Activated CD4-positive, alpha-beta T cell treated with anti-CD3 and anti-CD28 coated beads for 1 hour (primary cell): ENCODE measurements around the gene OR52H1.
"Not testable (repeated sequence)": the region's sequence is repeated elsewhere in the genome, so short reads cannot be mapped to it uniquely, and the experiment has no call there.

Experiments used
- DNase-seq: peaks from one replicate; pipeline ENCODE4 v3.0.0-alpha.2; 2020

Gene OR52H1

DNA sequence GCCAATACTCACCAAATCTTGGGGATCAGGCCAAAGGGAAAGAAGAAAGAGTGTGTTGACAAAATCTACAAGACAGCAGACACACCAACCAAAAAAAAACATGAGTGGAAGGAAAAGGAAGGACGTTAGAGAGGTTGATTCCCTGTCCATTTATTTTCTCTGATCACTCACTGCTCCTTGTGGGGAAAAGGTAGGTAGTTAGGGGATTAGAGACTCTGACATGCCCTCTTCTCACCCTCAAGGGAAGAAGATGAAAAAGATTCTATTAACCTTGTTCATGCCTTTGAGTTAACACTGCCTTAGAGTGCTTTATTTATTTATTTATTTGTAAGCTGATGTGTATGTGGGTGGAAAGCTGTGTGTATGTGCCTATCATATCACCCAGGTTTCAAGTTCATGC is at the start of gene OR52H1:
TSS of gene OR52H1 (minus strand) at position 101 of the 400 bp plus-strand sequence. CDS start 3,035 bp downstream, outside the sequence.
- DNase-seq, result no peak

DNA sequence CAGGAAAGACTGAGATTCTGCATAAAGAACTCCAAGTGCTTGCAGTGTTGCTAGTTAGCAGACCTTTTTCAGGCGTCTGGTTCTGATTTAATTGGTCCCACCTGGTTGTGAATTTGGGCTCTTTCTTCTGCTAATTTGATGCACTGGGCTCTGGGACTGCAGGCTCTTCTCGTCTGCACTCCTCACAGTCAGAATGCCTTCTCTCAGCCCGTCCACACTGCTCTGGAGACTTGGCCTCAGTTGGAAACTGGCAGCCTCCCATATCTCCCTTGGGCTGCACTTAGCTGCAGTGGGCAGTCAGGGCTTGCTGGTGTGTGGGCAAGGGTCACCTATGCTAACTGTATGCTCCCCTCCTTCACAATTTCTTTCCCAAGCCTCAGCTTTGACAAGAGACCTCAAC is 49.6 kb upstream of the OR52H1 start:
- no peak for DNase-seq

DNA sequence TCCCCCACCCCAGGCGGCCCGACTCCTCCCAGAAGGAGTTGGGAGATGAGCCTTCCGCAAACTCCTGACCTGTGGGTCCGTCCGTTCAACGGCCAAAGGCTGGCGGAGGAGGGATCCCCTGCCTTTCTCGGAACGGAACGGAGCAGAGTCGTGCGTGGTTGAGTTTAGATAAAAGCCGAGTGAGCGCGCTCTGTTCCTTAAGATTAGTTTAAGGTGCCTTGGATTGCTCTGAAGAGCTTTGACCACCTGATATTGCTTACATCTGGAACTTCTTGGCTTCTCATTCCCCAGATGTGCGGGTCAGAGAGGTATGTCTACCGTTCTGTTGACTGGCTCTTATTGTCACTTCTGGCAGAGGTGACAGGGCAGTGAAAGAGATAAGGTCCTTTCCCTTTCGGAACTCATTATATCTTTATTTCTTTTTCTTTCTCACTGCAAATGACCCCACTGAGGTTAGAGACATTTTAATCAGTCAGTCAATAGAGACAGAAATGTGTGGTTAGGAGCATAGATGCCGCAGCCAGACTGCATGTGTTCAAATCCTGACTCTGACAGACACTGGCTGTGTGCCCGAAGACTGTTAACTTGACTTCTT is 48.4 kb upstream of the OR52H1 start, which contains the start of gene TRIM6:
TSS of gene TRIM6 (plus strand) at position 31 of the 595 bp plus-strand sequence. CDS start at position 292, 261 bp downstream.
- no peak for DNase-seq

DNA sequence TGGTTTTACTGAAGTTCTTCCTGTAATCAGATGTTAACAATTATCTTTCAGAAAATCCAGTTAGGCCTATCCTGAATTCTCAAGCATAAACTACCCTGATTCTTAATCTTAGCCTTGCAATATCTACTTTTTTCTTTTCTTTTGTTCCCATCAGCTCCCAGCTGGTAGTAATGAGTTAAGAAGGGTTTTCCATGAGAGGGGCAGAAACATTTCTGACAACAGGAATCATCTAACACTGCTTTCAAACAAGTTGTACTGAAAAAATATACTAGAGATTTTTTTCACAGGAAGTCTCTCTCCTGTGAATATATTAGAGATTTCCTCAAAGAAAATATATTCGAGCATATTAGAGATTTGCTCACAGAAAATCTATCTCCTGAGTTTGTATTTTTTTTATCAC is 44.8 kb upstream of the OR52H1 start:
- DNase-seq, result no peak

DNA sequence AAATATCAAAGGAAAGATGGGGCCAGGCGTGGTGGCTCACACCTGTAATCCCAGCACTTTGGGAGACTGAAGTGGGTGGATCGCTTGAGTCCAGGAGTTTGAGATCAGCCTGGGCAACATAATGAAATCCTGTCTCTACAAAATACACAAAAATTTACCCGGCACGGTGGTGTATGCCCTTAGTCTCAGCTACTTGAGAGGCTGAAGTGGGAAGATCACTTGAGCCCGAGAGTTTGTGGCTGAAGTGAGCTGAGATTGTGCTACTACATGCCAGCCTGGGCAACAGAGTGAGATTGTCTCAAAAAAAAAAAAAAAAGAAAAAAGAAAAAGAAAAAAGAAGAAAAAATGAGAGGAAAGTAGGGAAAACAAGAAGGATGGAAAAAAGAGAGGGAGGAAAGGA is 44.3 kb upstream of the OR52H1 start:
- DNase-seq, result no peak

- no peak for DNase-seq
These were observed 43.3 kb upstream of the OR52H1 start for GRCh38 chr11:5591613-5592012.

- not testable (repeated sequence) for DNase-seq
These were observed 41.6 kb upstream of the OR52H1 start for GRCh38 chr11:5589906-5590305.

- DNase-seq, result not testable (repeated sequence)
These were observed 36.1 kb upstream of the OR52H1 start for GRCh38 chr11:5584458-5584857.

DNA sequence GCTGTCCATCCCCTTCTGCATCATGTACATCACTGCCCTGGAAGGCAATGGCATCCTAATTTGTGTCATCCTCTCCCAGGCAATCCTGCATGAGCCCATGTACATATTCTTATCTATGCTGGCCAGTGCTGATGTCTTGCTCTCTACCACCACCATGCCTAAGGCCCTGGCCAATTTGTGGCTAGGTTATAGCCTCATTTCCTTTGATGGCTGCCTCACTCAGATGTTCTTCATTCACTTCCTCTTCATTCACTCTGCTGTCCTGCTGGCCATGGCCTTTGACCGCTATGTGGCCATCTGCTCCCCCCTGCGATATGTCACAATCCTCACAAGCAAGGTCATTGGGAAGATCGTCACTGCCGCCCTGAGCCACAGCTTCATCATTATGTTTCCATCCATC is 32.7 kb upstream of the OR52H1 start:
- no peak for DNase-seq

- DNase-seq, result no peak
These were observed 32.2 kb upstream of the OR52H1 start, which contains the start of gene OR52B6 for GRCh38 chr11:5580577-5580976. Gene OR52B6, plus strand, starts transcription at chr11:5580877. Its CDS starts 0 bp downstream, at chr11:5580877.

GRCh38 chr11:5577101-5577500 is 28.8 kb upstream of the OR52H1 start:
- no peak for DNase-seq

GRCh38 chr11:5575152-5575551 is 26.8 kb upstream of the OR52H1 start:
- no peak for DNase-seq

DNA sequence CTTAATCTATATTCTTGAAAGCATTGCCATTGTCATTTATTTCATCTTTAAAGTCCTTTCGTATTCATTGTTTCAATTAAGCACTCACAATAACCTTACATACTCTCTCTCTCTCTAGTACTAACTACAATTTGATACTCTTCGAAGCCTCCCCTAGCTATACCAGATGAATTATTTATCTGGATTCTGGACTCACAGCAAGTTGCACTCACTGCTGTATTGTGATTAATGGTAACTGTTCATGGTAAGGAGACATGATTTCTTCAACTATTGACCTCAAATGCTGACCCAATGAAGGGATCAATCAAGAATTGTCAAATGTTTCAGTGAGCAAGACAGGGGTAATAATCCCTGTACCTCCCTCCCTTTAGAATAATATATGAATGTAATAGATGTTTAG is 26.3 kb upstream of the OR52H1 start:
- no peak for DNase-seq

DNA sequence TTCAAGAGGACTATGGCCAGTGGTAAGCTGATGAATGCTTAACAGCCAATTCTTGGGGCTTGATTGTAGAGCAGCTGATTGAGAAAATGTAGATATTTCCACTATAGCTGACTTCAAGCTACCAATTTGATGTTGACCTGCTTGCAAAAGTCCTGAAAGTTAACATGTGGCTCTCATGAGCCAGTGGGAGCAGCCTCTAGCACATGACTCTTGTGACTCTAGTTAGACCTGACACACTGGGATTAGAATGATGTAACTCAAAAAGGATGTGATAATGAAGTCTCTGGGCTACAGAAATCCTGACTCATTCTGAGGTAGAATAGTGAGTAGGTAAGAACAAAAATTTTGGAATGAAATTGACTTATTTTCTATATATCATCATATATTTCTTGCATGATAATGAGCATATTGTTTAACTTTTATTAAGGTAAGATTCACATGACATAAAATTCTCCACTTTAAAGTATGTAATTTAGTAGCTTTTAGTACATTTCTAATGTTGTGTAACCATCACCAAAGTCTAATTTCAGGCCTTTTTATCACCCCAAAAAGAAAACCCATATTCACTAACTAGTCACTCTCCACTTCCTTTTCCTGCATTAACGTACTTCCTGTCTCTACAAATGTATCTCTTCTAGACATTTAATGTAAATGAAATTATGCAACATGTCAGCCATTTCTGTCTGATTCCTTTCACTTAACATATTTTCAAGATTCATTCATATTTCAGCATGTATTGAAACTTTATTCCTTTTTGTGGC is 16.1 kb upstream of the OR52H1 start:
- no peak for DNase-seq

- DNase-seq, result no peak
These were observed 9.4 kb upstream of the OR52H1 start for GRCh38 chr11:5557751-5558150.

DNA sequence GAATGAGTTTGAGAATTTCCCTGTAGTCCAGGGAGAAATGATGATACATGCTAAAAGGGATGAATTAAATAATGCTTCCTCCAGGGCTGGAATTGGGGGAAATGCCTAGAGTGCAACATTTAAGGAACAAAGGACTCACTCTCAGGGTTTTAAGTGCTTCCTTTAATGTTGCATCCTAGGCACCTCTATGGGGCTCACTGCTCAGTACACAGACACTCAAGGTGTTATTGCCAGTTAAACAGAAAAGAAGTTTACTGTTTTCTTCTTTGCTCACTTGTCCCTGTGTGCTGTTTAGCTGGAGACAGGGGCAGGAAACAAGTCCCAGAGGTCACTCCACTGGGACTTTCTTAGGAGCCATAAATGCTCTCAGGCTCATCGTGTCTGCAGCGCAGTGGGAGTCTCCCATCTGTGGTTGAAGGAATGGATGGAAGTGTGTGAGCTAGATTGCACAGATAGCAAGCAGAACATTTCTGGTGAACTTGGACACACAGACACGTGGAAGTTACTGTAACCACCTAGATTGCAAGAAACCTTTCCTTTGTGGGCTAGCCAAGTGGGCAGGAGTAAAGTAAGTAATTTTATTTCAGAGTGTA is 8.4 kb upstream of the OR52H1 start:
- DNase-seq, result no peak

DNA sequence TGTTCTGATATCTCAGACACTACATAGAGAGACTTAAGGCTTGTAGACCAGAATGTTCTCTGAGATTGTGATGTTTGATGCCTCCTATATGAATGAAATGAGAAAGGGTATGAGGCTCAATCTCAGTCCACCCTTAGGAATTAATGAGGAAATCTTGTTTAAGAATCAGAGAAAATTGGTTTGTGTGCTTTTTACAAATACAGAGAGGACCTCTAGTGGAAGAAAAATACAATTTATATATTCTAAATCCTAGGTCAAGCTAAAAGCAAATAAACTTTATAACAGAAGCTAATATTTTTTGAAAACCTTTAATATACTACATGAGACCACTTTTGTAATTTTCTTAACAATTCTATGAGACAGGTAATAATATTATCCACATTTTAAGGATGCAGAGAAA is 5.0 kb upstream of the OR52H1 start:
- DNase-seq, result no peak

DNA sequence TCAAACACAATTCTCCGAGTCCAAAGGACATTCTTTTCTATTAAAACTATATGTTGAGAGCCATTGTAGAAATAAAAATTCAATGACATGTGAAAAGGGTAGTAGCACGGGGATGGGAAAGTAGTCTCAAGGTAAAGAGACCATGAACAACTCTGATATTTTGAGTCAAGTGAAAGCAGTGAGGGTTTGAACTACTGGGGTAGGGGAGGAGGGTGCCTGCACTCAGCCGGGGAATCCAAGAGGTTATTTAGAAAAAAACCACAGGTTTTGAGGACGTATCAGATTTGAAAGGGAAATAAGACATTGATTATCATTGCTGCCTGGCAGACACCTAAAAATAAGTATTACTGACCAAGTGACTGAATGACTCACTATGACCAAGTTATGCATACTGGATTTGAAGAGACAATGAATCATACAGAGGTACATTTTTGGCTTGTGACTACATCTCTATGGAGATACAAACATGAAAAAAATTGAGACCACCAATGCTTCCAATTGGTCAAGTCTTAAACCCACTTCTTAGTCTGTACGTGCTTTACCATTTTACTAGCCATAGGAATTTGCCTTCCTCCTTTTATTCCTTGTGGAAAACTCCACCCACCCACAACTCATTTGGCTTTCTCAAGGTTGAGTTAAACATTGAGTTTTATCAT is 2.2 kb upstream of the OR52H1 start:
- no peak for DNase-seq

DNA sequence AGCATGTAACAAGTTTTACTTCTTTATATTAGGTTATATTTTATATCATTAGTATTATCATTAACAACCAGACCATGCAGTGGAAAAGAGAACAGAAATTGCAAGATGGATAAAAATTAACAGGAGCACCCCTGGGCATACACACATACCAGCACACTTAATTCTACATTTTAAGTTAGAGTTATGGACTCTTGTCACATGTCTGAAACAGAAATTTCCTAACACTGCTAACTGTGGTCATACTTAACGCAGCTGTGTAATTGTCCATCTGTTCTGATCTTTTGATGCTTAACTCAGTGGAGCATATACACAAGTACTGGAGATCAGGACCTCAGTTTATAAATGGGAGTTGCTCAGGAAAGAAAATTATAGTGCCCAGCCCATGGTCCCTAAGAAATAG is 358 bp downstream of the OR52H1 start:
- no peak for DNase-seq

DNA sequence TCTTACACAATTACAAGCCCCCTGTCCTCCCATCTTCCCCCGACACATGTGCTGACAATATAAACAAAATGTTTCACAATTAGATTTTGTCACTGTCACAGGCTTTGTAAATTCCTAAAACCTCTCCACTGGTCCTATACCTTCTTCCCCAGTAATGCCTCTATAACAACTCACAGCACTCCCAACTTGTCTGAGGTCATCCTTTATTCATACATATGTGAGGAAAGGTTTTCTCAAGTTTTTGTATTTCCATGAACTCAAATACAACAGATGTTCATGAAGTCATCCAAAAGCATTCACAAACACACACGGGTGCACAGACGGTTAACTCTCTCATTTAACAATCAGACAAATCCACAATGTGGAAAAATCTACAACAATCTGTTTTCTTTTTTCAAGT is 1.9 kb downstream of the OR52H1 start:
- DNase-seq, result no peak

DNA sequence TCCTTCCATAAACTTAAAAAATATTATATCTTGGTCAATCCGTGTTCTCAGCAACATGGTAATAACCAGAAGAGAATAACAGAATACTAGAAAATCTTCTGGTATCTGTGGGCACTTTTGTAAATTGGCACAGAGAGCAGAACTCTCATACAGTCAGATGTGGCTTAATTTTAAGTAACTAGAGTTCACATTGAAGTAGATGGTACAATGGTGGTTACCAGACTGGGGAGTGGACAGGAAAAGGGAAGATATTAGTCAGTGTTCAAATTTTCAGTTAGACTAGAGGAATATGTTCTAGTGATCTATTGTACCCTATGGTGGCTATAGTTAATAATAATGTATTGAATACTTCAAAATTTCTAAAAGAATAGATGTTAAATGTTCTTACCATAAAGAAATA is 6.9 kb downstream of the OR52H1 start:
- no peak for DNase-seq

- no peak for DNase-seq
These were observed 11.9 kb downstream of the OR52H1 start for GRCh38 chr11:5536482-5536881.

GRCh38 chr11:5534046-5534445 is 14.3 kb downstream of the OR52H1 start:
- DNase-seq, result no peak
